ENCODE results near the gene CD300E.

DNA sequence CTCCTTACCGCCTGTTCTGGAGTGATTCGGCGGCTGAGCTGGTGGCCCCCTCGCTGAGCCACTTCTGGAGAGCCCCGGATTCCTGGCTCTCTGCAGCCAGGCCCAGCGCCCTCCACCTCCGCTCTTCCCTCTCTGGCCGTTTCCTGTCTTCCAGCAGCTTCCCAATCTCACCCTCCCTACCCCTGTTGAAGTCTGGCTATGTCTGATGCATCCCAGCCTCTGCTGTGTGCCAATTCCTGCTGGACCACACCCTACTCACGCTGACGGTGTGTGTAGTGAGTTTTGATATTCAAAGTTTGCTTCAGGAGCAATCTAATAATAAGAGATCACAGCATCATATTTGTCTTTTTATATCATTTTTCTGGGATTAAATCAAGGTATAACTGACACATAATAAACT lies 40.9 kb downstream of the CD300E start:
- TF ChIP-seq, protein P1, sequence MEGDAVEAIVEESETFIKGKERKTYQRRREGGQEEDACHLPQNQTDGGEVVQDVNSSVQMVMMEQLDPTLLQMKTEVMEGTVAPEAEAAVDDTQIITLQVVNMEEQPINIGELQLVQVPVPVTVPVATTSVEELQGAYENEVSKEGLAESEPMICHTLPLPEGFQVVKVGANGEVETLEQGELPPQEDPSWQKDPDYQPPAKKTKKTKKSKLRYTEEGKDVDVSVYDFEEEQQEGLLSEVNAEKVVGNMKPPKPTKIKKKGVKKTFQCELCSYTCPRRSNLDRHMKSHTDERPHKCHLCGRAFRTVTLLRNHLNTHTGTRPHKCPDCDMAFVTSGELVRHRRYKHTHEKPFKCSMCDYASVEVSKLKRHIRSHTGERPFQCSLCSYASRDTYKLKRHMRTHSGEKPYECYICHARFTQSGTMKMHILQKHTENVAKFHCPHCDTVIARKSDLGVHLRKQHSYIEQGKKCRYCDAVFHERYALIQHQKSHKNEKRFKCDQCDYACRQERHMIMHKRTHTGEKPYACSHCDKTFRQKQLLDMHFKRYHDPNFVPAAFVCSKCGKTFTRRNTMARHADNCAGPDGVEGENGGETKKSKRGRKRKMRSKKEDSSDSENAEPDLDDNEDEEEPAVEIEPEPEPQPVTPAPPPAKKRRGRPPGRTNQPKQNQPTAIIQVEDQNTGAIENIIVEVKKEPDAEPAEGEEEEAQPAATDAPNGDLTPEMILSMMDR (conservative IDR thresholded peaks at IDR 0.05; ENCODE audit: low read depth, low read length) = no peak
- TF ChIP-seq MXI1 (IDR thresholded peaks at IDR 0.05; ENCODE audit: borderline replicate concordance, low read depth, low read length) (no peak), MAZ (IDR thresholded peaks at IDR 0.05; ENCODE audit: borderline replicate concordance, low read depth, low read length) (no peak), CEBPB (IDR thresholded peaks at IDR 0.05; ENCODE audit: low read depth, low read length) (no peak), RCOR1 (IDR thresholded peaks at IDR 0.05; ENCODE audit: insufficient replicate concordance, low read length) (no peak), POLR2A (IDR thresholded peaks at IDR 0.05; ENCODE audit: low read depth, low read length) (no peak), MAFK (IDR thresholded peaks at IDR 0.05; ENCODE audit: low read depth, low read length) (no peak)
- TF ChIP-seq, protein P2, sequence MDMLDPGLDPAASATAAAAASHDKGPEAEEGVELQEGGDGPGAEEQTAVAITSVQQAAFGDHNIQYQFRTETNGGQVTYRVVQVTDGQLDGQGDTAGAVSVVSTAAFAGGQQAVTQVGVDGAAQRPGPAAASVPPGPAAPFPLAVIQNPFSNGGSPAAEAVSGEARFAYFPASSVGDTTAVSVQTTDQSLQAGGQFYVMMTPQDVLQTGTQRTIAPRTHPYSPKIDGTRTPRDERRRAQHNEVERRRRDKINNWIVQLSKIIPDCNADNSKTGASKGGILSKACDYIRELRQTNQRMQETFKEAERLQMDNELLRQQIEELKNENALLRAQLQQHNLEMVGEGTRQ (IDR thresholded peaks at IDR 0.05; ENCODE audit: low read depth, low read length) = no peak
